HG02840 (cell line): ENCODE measurements around the gene CHDH.

ENCODE experiments used
- ATAC-seq: cut with Tn5 transposase; IDR thresholded peaks from one replicate; pipeline ENCODE4 v1.9.1; 2021; ENCODE audit warnings: mild to moderate bottlenecking, moderate library complexity, moderate number of reproducible peaks; ENCODE audit not compliant: unreplicated experiment, low FRiP score

CHDH gene

GRCh38 chr3:53824795-53825194 is 21.4 kb downstream of the CHDH start:
- ATAC-seq, result no peak

- ATAC-seq, result no peak
Measured at GRCh38 chr3:53823956-53824657, 22.1 kb downstream of the CHDH start.

GRCh38 chr3:53823026-53823955 is 22.9 kb downstream of the CHDH start:
- no peak for ATAC-seq

- no peak for ATAC-seq
Measured at GRCh38 chr3:53822331-53822741, 23.9 kb downstream of the CHDH start.

DNA sequence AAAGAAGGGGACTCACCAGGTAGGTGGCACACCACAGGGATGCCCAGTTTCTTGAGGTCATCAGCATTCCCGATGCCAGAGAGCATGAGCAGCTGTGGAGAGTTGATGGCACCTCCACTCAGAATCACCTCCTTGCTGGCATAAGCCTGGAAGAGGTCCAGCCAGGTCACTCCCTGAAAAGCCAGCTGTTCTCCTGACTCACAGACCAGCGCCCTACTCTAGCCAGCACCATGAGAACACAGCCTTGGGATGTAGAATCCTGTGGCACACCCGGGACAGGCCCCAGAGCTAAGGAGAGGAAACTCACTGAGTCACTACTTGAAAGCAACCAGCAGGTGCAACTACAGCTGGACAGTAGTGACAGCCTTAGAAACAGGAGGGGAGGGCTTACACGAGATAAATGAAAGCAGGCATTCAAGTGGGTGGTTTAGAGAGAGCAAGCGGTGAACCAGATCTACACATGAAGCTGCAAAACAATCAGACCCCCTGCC is 24.5 kb downstream of the CHDH start:
- ATAC-seq, result no peak

GRCh38 chr3:53820756-53821580 is 25.3 kb downstream of the CHDH start:
- ATAC-seq, result no peak

DNA sequence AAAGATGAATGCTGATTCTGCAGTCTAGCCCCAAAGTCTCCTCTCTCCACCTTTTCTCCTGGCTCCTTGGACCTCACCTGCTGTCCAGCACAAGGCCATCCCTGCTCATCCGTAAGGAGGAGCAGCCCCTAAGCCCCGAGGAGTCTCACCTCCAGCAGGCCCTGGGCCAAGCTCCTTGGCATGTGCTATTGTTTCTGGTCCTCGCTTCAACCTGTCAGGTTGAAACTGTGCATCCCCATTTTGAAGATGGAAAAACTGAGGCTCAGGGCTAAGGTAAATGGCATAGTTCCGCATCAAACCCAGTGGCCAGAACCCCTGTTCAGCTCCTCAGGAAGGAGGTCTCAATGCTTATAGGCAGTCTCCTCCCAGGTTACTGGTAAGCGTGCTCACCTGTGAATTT is 26.1 kb downstream of the CHDH start:
- ATAC-seq, result no peak

DNA sequence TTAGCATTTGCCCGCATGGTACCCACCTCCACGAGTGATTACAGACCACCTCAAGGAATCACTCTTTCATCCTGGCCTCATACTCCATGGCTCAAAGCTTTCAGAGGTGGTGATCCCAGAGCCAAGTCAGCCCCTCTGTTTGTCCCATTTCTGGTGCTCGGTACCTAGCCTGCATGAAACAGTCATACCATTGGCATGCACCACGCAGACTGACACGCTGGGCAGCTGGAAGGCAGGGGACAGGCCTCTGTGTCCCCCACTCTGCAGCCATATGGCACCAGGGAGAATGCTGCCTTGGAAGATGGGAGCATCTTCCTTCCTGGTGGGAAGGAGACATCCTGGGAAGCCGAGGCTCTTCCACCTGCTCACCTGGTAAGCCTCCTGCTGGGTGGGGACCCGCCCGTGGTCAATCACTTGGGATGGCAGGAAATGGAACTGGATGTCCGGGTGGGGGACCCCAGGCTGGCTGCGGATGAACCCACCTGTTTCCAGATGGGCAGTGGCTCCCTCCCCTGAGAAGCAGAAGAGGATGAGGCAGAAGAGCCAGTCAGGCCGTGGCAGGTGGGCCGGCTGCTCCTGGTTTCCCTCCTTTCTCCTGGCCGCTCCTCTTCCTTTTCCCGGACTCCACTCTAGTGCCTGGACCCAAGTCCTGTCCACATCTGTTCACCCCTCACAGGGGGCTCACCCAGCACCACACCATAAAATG is 26.9 kb downstream of the CHDH start:
- no peak for ATAC-seq

- ATAC-seq, result no peak
Measured at GRCh38 chr3:53818221-53819162, 27.7 kb downstream of the CHDH start.

DNA sequence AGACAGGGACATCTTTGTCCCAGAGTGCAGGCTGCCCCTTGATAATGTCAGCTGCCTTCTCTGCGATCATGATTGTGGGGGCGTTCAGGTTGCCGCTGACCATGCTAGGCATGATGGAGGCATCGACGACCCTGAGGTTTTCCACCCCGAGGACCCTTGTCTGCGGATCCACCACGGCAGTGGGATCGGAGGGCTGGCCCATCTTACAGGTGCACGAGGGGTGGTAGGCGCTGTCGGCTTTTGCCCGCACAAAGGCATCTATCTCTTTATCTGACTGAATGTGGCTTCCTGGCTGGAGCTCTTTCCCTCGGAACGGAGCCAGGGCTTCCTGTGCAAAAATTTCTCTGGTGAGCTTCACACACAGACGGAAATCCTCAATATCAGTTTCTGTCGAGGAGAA is 28.4 kb downstream of the CHDH start:
- ATAC-seq, result no peak

DNA sequence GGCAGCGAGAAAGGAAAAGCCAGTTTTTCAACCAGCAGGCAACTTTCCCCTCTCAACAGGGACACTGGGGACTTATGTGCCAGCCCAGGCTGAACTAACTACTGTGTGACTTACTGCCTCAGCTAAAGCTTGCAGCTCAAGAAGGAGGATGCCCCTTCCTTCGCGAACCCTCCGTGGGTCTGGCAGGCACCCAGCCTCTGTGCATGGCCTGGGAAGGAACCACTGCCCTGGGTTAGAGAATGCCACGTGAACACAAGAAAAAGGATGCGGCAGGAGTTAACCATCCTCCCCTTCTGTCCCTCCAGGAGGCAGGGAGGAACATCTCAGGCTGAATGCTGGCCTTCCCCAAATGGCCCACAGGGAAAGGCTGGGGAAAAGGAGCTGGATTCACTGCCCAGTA is 29.0 kb downstream of the CHDH start:
- ATAC-seq, result no peak

DNA sequence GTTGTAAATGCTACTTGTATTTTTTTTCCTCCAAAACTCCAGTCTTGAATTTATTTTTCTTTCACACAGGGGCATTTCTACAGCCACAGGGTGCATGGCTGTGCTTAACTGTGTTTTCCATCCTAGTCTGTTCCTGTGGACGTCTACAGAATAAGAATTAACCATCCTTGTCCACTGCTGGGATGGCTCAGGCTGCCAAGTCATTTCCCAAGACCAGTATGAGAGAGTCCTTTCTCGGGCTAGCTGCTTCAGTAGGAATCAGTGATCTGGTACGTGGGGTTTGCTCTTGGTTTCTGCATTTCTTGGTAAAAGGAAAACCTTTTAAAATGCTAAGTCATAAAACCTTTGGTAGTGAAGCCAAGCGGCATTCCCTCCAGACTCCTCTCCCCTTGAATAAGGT is 29.8 kb downstream of the CHDH start:
- ATAC-seq, result no peak

- no peak for ATAC-seq
Measured at GRCh38 chr3:53815651-53816050, 30.6 kb downstream of the CHDH start.

- ATAC-seq, result no peak
Measured at GRCh38 chr3:53815067-53815466, 31.2 kb downstream of the CHDH start.

GRCh38 chr3:53813876-53814275 is 32.3 kb downstream of the CHDH start:
- no peak for ATAC-seq

GRCh38 chr3:53813229-53813628 is 33.0 kb downstream of the CHDH start:
- no peak for ATAC-seq

DNA sequence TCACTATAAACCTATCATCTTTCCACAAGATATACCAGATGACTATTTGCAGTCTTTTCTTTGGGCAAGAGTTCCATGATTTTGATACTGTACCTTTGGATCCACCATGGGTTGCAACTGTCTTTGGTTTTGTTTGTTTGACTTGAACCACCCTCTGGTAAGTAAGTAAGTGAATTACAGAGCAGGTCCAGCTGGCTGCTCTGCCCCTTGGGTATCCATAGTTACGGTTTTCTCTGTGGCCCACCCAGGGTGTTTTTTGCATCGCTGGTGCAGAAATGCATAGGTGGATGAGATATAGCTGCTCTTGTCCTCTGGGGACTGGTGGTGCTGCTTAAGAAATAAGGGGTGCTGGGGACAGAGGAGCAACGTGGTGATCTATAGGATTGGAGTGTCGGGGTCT is 33.8 kb downstream of the CHDH start:
- ATAC-seq, result no peak

GRCh38 chr3:53811143-53811927 is 34.9 kb downstream of the CHDH start:
- ATAC-seq, result no peak
